GM10266 (cell line): ENCODE measurements around the gene CD33.

ENCODE experiments used
- DNase-seq: peaks from one replicate; pipeline ENCODE4 v3.0.0; 2012; ENCODE audit errors: extremely low spot score
- CTCF ChIP-seq: IDR thresholded peaks from 2 replicates; pipeline ENCODE4 v1.5.1; 2012; ENCODE audit warnings: mild to moderate bottlenecking, low read depth; ENCODE audit not compliant: control insufficient read depth, insufficient read depth; ENCODE audit errors: missing control alignments

CD33 gene

GRCh38 chr19:51282335-51282734, 57.5 kb downstream of the CD33 start:
- TF ChIP-seq CTCF, result no peak

GRCh38 chr19:51285682-51286081, 60.8 kb downstream of the CD33 start:
- no peak for DNase-seq
- no peak for TF ChIP-seq CTCF

More at GRCh38 chr19:51282335-51282734, 57.5 kb downstream of the CD33 start:
- no peak for DNase-seq
